Vagina (tissue), 2 donors: ENCODE results near the gene SAMD10. TPM values are rescaled to one million over a fixed set of nuclear protein-coding genes. Genes with fewer than 3 reads are reported as not detected.
"Not testable (repeated sequence)": the region's sequence is repeated elsewhere in the genome, so short reads cannot be mapped to it uniquely, and the experiment has no call there.

Experiments used
- DNase-seq, 2 donors: peaks; one replicate each; pipeline ENCODE4 v3.0.0-alpha.2; 2017; ENCODE audit errors: extremely low spot score in 2 of 2
- H3K27ac ChIP-seq: fragments of 200-600 bp; sonication (generic); one replicate; pipeline ENCODE4 v1.5.1; 2019
- H3K27me3 ChIP-seq: fragments of 200-600 bp; sonication (generic); one replicate; pipeline ENCODE4 v1.5.1; 2019
- H3K36me3 ChIP-seq, 2 donors: fragments of 200-600 bp; sonication (generic); one replicate each; pipeline ENCODE4 v1.5.1; 2017 to 2019
- H3K4me1 ChIP-seq: fragments of 200-600 bp; sonication (generic); one replicate; pipeline ENCODE4 v1.5.1; 2019
- H3K4me3 ChIP-seq, 2 donors: fragments of 200-600 bp; sonication (generic); 1 replicate in 1 of 2; 2 replicates in 1 of 2; pipeline ENCODE4 v1.5.1; 2016 to 2019
- H3K9me3 ChIP-seq: fragments of 200-600 bp; sonication (generic); one replicate; pipeline ENCODE4 v1.5.1; 2019
- POLR2A ChIP-seq, 2 donors: fragments of 450-650 bp; IDR thresholded peaks; one replicate each; pipeline ENCODE4 v1.6.1; 2017; ENCODE audit warnings: antibody characterized with exemption in 2 of 2, mild to moderate bottlenecking in 2 of 2, moderate library complexity in 2 of 2
- POLR2AphosphoS5 ChIP-seq, 2 donors: sonication (generic); formaldehyde crosslinking; IDR thresholded peaks; one replicate each; pipeline ENCODE4 v1.9.0; 2017; ENCODE audit warnings: antibody characterized with exemption in 2 of 2, mild to moderate bottlenecking in 2 of 2, low read depth in 1 of 2; ENCODE audit not compliant: insufficient read depth in 1 of 2
- intact Hi-C: fragments of 100-400 bp; cut with DNase I; formaldehyde crosslinking; loops from one replicate; pipeline ENCODE4 v1.15.1; 2023
- microRNA counts, 2 donors: library from miRNA; unstranded; fragments of <30 nt; microRNA quantifications; one replicate each; lab custom pipeline; 2016 to 2017
- microRNA-seq: library from miRNA; unstranded; fragments of <30 nt; microRNA quantifications from one replicate; pipeline ENCODE4, GENCODE V29; 2017; ENCODE audit warnings: borderline number of aligned reads, borderline replicate concordance
- small RNA-seq: library from RNA; depleted of rRNA; stranded (forward); fragments of <200 nt; gene quantifications from one replicate; pipeline ENCODE3, GENCODE V24; 2016
- total RNA-seq: library from RNA; depleted of rRNA; stranded (reverse); fragments of >200 nt; gene quantifications from one replicate; pipeline ENCODE4 v1.2.3, GENCODE V29; 2016
- TF ChIP-seq, protein P1 (sequence below), 3 experiments: fragments of 450-650 bp in 2 of 3; fragments of 200-600 bp in 1 of 3; sonication (generic) in 1 of 3; IDR thresholded peaks; one replicate each; pipeline ENCODE4 v1.5.1; 2017 to 2019; ENCODE audit warnings: antibody characterized with exemption in 3 of 3, mild to moderate bottlenecking in 2 of 3, moderate library complexity in 2 of 3

The SAMD10 gene
- total RNA-seq, 1 donor from 2014 or later = 11.8 TPM

DNA sequence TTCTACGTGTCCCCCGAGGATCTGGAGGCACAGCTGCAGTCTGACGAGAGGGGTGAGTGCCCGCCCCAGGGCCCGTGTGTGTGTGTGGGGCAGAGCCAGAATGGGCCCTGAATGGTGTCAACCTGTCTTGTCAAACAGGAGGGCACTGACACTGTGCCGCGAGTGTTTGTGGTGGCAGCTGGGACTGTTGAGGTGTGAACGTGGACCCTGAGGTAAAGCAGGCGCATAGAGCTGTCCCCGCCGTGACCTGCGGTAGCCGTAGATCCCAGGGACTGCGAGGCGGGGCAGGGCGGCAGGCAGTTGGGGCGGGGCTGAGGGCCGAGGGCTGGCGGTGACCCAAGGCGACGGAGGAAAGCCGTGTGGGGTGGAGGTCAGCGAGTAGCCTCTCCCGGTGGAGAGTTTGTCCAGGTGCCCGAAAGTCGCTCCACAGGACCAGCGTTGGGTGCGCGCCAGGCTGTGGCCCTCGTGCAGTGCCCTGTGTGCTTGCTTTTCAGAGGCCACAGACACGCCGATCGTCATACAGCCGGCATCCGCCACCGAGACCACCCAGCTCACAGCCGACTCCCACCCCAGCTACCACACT, 48.4 kb downstream of the SAMD10 start:
- Histone ChIP-seq H3K27me3 (no peaks in the 10 kb centered on the region), H3K4me1 (no peaks in the 10 kb centered on the region), H3K36me3 (peaks cover 0 to 53% of the 10 kb centered on the region in 2 donors), H3K4me3 (no peak overlapping the region), H3K27ac (no peak overlapping the region), H3K9me3 (no peaks in the 10 kb centered on the region)
- intact Hi-C loops = no loop called here
- DNase-seq = no peak
- TF ChIP-seq POLR2A (IDR thresholded peaks at IDR 0.05) (no peak), POLR2AphosphoS5 (IDR thresholded peaks at IDR 0.05; ENCODE audit: insufficient read depth in 1 of 2, low read depth in 1 of 2) (no peak)
- TF ChIP-seq, protein P1, sequence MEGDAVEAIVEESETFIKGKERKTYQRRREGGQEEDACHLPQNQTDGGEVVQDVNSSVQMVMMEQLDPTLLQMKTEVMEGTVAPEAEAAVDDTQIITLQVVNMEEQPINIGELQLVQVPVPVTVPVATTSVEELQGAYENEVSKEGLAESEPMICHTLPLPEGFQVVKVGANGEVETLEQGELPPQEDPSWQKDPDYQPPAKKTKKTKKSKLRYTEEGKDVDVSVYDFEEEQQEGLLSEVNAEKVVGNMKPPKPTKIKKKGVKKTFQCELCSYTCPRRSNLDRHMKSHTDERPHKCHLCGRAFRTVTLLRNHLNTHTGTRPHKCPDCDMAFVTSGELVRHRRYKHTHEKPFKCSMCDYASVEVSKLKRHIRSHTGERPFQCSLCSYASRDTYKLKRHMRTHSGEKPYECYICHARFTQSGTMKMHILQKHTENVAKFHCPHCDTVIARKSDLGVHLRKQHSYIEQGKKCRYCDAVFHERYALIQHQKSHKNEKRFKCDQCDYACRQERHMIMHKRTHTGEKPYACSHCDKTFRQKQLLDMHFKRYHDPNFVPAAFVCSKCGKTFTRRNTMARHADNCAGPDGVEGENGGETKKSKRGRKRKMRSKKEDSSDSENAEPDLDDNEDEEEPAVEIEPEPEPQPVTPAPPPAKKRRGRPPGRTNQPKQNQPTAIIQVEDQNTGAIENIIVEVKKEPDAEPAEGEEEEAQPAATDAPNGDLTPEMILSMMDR (IDR thresholded peaks at IDR 0.05) = no peak

- peaks cover 0 to 52% of the 10 kb centered on the region in 2 donors for H3K36me3 ChIP-seq
- H3K4me1 ChIP-seq, H3K27ac ChIP-seq, DNase-seq, H3K9me3 ChIP-seq, intact Hi-C loops, H3K4me3 ChIP-seq, H3K27me3 ChIP-seq: not testable (repeated sequence)
These were observed 50.0 kb downstream of the SAMD10 start for GRCh38 chr20:63929473-63929883.

DNA sequence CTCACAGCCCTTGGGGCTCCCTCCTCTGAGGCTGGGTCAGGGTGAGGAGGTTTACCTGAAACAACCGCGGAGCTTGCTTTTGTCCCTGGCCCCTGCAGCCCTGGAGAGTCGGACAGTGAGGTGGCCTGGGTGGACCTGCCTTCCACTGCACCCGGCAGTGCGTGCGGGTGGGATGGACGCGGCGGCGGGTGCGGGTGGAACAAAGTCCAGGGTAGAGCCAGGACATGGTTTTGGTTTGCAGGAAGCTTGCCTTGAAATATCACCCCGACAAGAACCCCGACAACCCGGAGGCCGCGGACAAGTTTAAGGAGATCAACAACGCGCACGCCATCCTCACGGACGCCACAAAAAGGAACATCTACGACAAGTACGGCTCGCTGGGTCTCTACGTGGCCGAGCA, 50.4 kb downstream of the SAMD10 start:
- intact Hi-C loops = no loop called here
- no peaks in the 10 kb centered on the region for H3K27me3 ChIP-seq
- H3K27ac ChIP-seq = no peak overlapping the region
- no peak for DNase-seq
- no peaks in the 10 kb centered on the region for H3K9me3 ChIP-seq
- TF ChIP-seq POLR2A (IDR thresholded peaks at IDR 0.05) (no peak), POLR2AphosphoS5 (IDR thresholded peaks at IDR 0.05; ENCODE audit: insufficient read depth in 1 of 2, low read depth in 1 of 2) (no peak)
- TF ChIP-seq, protein P1 (IDR thresholded peaks at IDR 0.05) = no peak
- H3K36me3 ChIP-seq = peaks cover 0 to 49% of the 10 kb centered on the region in 2 donors
- H3K4me1 ChIP-seq = no peaks in the 10 kb centered on the region
- no peak overlapping the region for H3K4me3 ChIP-seq

DNA sequence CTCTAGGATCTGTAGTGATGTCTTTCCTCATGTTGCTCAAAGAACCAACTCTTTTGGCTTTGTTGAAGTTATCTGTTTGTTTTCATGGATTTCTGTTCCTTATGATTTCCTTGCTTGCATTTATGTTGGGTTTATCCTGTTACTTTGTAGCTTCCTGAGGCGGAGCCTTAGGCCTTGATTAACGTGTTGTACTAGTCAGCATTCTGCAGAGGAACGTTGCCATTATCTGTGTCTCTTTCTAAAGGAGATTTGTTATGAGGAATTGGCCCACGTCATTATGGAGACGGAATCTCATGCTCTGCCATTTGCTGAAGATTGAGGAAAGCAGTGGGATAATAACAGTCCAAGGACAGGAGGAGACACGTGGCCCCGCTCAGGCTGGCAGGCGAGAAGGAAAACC, 53.1 kb downstream of the SAMD10 start:
- peaks cover 0 to 36% of the 10 kb centered on the region in 2 donors for H3K36me3 ChIP-seq
- intact Hi-C loops = no loop called here
- no peaks in the 10 kb centered on the region for H3K27me3 ChIP-seq
- no peaks in the 10 kb centered on the region for H3K4me1 ChIP-seq
- TF ChIP-seq, protein P1 (IDR thresholded peaks at IDR 0.05) = no peak
- TF ChIP-seq POLR2A (IDR thresholded peaks at IDR 0.05) = no peak
- no peaks in the 10 kb centered on the region for H3K9me3 ChIP-seq
- no peak for DNase-seq
- H3K27ac ChIP-seq = no peak overlapping the region
- no peak overlapping the region for H3K4me3 ChIP-seq

DNA sequence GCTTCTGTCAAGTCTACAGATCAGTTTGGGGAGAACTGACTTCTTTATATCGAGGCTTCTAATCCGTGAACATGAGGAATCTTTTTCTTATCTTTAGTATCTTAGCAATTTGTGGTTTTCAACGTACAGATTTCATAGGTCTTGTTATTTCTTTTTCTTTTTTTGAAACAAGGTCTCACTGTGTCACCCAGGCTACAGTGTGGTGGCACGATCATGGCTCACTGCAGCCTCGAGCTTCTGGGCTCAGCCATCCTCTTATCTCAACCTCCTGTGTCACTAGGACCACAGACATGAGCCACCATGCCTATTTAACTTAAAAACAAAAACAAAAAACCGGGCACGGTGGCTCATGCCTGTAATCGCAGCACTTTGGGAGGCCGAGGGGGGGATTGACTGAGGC, 55.2 kb downstream of the SAMD10 start:
- Histone ChIP-seq H3K27ac (no peak overlapping the region), H3K36me3 (peaks cover 0 to 21% of the 10 kb centered on the region in 2 donors), H3K9me3 (no peaks in the 10 kb centered on the region), H3K27me3 (no peaks in the 10 kb centered on the region), H3K4me1 (no peaks in the 10 kb centered on the region), H3K4me3 (no peak overlapping the region)
- intact Hi-C loops = no loop called here
- no peak for DNase-seq
- no peak for TF ChIP-seq POLR2A (IDR thresholded peaks at IDR 0.05)

MicroRNAs encoded within 50 kb of the gene (microRNA counts, 767-probe panel; counts per million panel counts)
- microRNA hsa-miR-1914-5p (lab: Ali Mortazavi, UCI) = 238 to 261 counts per million in 2 donors
- microRNA hsa-miR-647 (lab: Ali Mortazavi, UCI) = 238 to 261 counts per million in 2 donors

Small RNAs within 50 kb of the gene (microRNA-seq; reads per million reads assigned to microRNA genes)
- gene MIR1914 (not detected), gene MIR647 (not detected)

Small RNAs within 50 kb of the gene (small RNA-seq; reads per million reads assigned to genes)
- not detected for gene MIR647

Other genes starting within 250 kb of the SAMD10 start
- 32.4 TPM for gene LIME1, start 243.0 kb downstream of the SAMD10 start, total RNA-seq
- 33.1 TPM for gene SLC2A4RG, start 239.9 kb downstream of the SAMD10 start, total RNA-seq
- gene ZBTB46, start 148.4 kb downstream of the SAMD10 start, total RNA-seq = 7.4 TPM
- gene ABHD16B, start 118.1 kb downstream of the SAMD10 start, total RNA-seq = not detected
- 90.1 TPM for gene TPD52L2, start 114.4 kb downstream of the SAMD10 start, total RNA-seq
- gene DNAJC5, start 84.5 kb downstream of the SAMD10 start, total RNA-seq = 25.8 TPM
- 50.1 TPM for gene UCKL1, start 23.2 kb downstream of the SAMD10 start, total RNA-seq
- gene ZNF512B, start 9.7 kb downstream of the SAMD10 start, total RNA-seq = 10.3 TPM
- gene PRPF6, start 1.5 kb upstream of the SAMD10 start, total RNA-seq = 50.6 TPM
- 0.98 TPM for gene C20orf204, start 56.5 kb upstream of the SAMD10 start, total RNA-seq
- 57.2 TPM for gene SOX18, start 70.0 kb upstream of the SAMD10 start, total RNA-seq
- 33.1 TPM for gene TCEA2, start 83.6 kb upstream of the SAMD10 start, total RNA-seq
- gene RGS19, start 99.9 kb upstream of the SAMD10 start, total RNA-seq = 20.6 TPM
- 1.5 TPM for gene OPRL1, start 100.4 kb upstream of the SAMD10 start, total RNA-seq
- not detected for gene LKAAEAR1, start 104.8 kb upstream of the SAMD10 start, total RNA-seq
- not detected for gene NPBWR2, start 127.9 kb upstream of the SAMD10 start, total RNA-seq
- gene MYT1, start 184.8 kb upstream of the SAMD10 start, total RNA-seq = not detected